Stimulated activated CD4-positive, alpha-beta T cell treated with anti-CD3 and anti-CD28 coated beads, Interleukin-1b, Interleukin-23, amount 100 ng/mL, for 48 hours (primary cell): Measurements from ENCODE around the gene ETFRF1.
A peak's percentile ranks its signal among the peaks of the same experiment; 100 is the strongest.

Experiments used
- DNase-seq: peaks from one replicate; pipeline ENCODE4 v3.0.0-alpha.2; 2020

ETFRF1 gene, protein sequence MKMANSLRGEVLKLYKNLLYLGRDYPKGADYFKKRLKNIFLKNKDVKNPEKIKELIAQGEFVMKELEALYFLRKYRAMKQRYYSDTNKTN

DNA sequence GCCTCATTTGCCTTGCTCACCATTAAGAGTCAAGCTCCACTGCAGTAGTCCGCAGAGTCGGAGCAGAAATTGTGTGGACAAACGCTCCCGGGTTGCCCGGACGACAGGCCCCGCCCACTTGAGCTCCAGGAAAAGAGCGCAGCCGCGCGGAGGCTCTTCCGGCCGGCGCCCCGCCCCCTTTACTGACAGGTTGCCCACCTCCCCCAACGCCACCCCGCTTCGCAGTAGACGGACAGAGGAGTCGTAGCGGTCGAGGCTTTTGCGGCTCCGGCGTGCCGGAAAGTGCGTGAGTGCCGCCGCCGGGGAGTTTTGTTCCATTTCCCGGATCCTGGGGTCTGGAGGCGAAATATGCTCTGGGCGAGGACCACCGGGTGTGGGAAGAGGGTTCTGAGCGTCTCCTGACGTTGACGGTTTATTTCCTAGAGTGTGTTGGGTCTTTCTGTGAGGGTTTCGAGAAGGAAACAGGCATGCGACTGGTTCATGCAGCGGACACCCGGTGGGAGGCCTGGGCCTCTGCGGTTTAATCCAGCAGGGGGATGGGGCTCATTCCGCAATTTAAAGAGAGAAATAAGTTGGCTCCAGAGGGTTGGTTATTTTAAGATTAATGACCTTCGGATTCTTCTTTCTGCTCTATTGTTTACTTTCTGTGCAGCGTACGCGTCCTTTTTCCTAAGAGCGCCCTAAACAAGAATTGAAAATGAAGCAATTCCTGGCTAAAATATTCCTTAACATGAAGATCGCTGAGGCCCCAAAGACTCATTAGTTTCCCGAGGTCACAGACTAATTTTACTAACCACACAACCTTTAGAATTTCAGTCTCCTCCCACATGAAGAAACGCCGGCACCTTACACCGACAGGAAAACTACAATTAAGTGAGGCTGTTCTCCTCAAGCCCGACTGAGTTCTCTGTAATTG, at the start of gene ETFRF1, which contains the start of gene DNAI7:
Gene ETFRF1 (plus strand): TSS at position 182 of the 916 bp plus-strand sequence. CDS start 8,720 bp downstream, outside the sequence.
Gene DNAI7 (minus strand): TSS at position 105 of the 916 bp plus-strand sequence. CDS start 82 bp downstream, at position 23.
- peak; percentile 94 for DNase-seq

GRCh38 chr12:25146686-25147085, 48.4 kb upstream of the ETFRF1 start:
- no peak for DNase-seq

DNA sequence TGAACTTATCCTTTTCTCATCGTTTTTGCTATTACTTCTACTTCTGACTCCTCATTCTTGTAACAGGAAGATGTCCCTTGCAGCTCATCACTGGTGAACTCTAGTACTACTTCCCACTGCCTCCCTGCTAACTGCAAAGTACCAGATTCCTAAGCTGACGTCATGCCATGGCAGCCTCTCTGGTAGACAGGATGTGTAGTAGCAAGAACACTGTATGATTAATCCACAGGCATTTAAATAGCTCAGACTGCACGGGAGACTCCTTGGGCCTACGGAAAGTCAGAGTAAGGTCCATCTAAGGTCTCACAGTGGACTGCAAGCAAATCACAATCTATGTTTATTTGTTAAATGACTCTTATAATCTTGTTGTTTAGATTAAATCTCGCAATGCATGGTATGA, 43.6 kb upstream of the ETFRF1 start:
- no peak for DNase-seq

DNA sequence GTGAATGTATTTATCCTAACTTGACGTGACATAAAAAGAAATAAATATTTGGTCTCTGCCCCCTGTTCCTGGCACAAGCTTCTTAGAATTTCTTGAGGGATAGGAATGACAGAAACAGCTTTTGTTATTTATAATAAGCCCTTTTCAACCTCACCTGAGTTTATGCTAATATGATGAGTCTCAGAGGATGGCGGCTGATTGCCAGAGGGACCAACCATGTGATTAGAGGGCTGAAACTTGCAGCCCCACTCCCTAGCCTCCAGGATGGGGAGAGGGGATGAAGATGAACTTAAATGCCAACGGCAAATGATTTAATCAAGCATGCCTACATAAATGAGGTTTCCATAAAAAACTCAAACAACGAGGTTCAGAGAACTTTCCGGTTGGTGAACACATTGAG, 43.0 kb upstream of the ETFRF1 start:
- DNase-seq = no peak

- no peak for DNase-seq
These were observed 39.9 kb upstream of the ETFRF1 start for GRCh38 chr12:25155022-25155576.

- DNase-seq = no peak
These were observed 39.0 kb upstream of the ETFRF1 start for GRCh38 chr12:25156061-25156460.

DNA sequence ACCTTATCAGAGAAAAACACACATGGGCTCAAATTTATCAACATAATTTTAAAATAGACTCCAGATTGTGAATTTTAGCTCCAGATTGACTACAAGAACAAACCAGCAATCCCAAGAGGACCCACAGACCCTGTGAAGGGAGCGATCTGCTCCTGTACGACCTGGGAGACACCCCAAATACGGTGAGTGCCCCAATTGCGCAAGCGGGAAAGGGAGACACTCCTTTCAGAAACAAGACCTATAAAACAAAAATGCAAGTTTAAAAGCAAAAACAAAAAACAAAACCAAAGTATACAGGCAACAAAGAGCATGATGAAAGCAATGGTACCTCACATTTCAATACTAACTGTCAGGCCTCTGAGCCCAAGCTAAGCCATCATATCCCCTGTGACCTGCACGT, 32.2 kb upstream of the ETFRF1 start:
- no peak for DNase-seq

DNA sequence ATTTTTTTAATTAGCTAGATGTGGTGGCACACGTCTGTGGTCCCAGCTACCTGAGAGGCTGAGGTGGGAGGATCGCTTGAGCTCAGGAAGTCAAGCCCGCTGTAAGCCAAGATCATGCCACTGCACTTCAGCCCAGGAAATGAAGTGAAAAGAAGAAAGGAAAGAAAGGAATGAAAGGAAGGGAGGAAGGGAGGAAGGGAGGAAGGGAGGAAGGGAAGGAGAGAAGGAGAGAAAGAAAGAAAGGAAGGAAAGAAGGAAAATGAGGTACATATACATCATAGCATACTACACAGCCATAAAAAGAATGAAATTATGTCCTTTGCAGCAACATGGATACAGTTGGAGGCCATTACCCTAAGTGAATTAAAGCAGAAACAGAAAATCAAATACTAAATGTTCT, 12.3 kb upstream of the ETFRF1 start:
- DNase-seq = no peak

DNA sequence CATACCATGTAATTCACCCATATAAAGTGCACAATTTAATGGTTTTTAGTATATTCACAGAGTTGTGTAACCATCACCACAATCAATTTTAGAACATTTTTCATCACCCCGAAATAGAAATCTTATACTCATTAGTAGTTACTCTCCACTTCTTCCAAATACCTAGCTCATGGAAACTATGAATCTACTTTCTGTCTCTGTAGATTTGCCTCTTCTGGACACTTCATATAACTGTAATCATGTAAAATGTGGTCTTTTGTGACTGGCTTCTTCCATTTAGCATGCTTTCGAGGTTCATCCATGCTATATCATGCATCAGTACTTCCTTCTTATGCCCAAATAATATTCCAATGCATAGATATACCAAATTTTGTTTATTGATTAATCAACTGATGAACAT, 10.9 kb upstream of the ETFRF1 start:
- no peak for DNase-seq

- DNase-seq = no peak
These were observed 8.8 kb upstream of the ETFRF1 start for GRCh38 chr12:25186038-25186787.

GRCh38 chr12:25186788-25187402, 8.1 kb upstream of the ETFRF1 start:
- DNase-seq = no peak

- DNase-seq = no peak
These were observed 7.3 kb upstream of the ETFRF1 start for GRCh38 chr12:25187781-25188180.

- DNase-seq = no peak
These were observed 5.4 kb upstream of the ETFRF1 start for GRCh38 chr12:25189656-25190055.

DNA sequence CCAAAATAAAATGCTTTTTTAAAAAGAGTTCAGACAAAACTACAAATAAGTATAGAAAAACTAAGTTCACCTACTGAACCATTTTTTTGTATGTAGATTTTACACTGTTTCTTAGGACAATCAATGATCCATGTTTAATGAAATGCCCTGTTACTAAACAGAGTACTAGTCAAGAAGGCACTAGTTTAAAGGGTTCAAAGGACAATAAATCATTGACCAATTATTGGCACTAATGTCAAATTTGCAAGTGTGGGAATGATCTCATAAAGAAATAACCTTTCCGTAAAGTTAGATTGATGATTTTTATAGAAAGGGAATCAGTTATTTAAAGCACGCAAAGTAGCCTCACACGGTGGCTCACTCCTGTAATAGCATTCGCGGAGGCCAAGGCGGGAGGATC, 4.2 kb upstream of the ETFRF1 start:
- no peak for DNase-seq

DNA sequence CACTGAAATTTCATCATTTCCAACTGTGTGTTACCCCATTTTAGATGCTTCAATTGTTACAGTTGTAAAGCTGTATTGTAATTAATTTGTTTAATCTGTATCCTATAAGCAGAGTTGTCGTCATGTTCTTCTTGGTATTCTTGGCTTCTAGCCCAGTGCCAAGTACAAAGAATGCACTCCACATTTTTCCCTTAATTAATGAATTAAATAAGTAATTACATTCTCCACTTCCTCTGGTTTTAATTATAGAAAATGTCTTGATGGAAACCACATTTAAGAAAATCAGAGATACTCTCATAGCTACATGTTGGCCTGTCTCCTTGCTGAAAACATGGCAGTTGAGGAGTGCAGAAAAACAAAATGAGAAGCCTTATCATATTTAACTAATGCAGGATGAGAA, 823 bp upstream of the ETFRF1 start:
- DNase-seq = no peak

DNA sequence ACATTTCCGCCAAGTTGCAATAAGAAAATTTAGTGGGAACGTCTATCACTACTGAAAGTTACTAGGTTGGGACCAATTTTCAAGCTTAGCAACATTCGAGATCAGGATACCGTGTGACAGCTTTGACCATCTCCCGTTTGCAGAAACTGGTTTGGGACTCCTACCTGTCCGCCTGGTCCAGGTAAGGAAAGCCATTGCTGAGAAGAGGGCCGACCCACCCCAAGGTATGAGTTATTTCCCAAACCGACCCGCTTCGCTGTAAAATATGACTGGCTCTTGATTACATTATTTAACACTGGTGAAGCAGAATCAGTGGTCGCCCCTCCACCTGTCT, 348 bp upstream of the ETFRF1 start:
- no peak for DNase-seq

DNA sequence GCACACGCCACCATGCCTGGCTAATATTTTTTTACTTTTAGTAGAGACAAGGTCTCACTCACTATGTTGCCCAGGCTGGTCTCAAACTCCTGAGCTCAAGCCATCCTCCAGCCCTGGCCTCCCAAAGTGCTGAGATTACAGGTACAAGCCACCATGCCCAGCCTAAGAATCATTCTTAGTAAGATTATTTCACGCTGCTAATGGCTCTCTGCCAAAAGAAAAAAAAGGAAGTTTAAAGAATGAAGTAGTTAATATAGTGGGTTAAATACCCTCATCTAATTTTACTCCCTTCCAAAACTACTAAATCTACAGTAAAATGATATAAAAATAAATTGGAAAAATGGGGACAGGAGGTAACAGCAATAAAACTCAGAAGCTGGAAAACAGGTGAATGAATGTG, 2.6 kb downstream of the ETFRF1 start:
- no peak for DNase-seq

DNA sequence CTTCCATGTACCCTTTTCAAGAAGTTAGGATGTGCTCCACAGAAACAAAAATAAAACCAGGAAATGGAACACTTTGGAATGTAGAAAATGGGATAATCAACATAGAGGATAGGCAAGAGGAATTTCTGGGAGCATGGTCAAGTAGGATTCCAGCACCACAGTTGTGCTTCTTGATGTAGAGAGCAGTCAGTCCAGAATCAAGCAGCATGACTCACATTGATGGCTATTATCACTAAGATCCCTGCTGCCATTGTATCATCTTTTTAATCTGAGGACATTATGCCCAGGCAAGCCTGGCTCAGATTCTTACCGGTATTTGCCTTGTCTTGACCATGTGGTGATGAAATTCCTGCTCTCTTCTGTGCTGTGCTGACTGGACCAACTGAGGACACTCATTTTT, 5.7 kb downstream of the ETFRF1 start:
- no peak for DNase-seq

GRCh38 chr12:25202137-25202536, 7.1 kb downstream of the ETFRF1 start:
- no peak for DNase-seq

GRCh38 chr12:25207411-25207810, 12.4 kb downstream of the ETFRF1 start:
- DNase-seq = no peak

GRCh38 chr12:25207846-25208245, 12.8 kb downstream of the ETFRF1 start:
- DNase-seq = no peak

DNA sequence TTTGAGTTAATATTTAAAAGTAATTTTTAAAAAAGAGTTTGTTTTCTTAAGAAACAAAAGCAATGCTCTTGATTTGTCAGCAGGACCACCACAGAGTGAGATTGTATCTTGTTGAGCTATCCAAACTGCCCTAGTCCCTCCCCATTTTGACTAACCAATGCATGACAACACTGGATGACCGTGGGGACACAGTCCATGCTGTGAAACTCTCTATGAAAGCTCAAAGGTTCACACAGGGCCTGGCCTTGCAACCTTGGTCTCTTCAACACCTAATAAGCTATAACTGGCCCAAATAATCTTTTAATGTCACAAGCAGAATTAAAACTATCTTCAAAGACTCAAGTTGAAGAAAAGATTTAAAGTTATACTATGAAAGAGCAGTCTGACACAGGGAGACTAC, 13.5 kb downstream of the ETFRF1 start:
- DNase-seq = no peak

- DNase-seq = no peak
These were observed 18.3 kb downstream of the ETFRF1 start for GRCh38 chr12:25213338-25213737.
